K562 (cell line): ENCODE results near the gene LIX1L. TPM values are rescaled to one million over a fixed set of nuclear protein-coding genes. Genes with fewer than 3 reads are reported as not detected.
A peak's percentile ranks its signal among the peaks of the same experiment; 100 is the strongest.

Source experiments
- E2F1 ChIP-seq: sonication (generic); formaldehyde crosslinking; IDR thresholded peaks from 2 replicates; pipeline ENCODE4 v1.8.1; 2023; ENCODE audit warnings: mild to moderate bottlenecking, missing genetic modification reagents, moderate library complexity
- GATAD2B ChIP-seq: fragments of 450-650 bp; IDR thresholded peaks from 2 replicates; pipeline ENCODE4 v1.6.1; 2017; ENCODE audit warnings: mild to moderate bottlenecking, borderline replicate concordance
- HOXB6 ChIP-seq: fragments of 250-450 bp; sonication (Bioruptor Pico); IDR thresholded peaks from 2 replicates; pipeline ENCODE4 v1.5.1; 2022; ENCODE audit warnings: mild to moderate bottlenecking, borderline replicate concordance
- IFI16 ChIP-seq: fragments of 250-450 bp; sonication (Bioruptor Pico); IDR thresholded peaks from 2 replicates; pipeline ENCODE4 v2.1.2; 2022; ENCODE audit warnings: mild to moderate bottlenecking, inconsistent platforms
- JUN ChIP-seq, 2 experiments: sonication (generic) in 1 of 2; formaldehyde crosslinking in 1 of 2; IDR thresholded peaks; 2 replicates each; pipeline versions ENCODE4 v1.6.1 to v1.8.0; 2012 to 2022; ENCODE audit warnings: borderline replicate concordance in 2 of 2, mild to moderate bottlenecking in 2 of 2, improper control_type of control experiment in 1 of 2, low read depth in 1 of 2, low read length in 1 of 2, missing genetic modification reagents in 1 of 2
- NR2C2 ChIP-seq, 2 experiments: fragments of 200-800 bp in 1 of 2; sonication (Bioruptor generic) in 1 of 2; sonication (generic) in 1 of 2; formaldehyde crosslinking in 1 of 2; IDR thresholded peaks; 2 replicates each; pipeline versions ENCODE4 v1.6.1 to v1.8.0; 2016 to 2022; ENCODE audit warnings: mild to moderate bottlenecking in 1 of 2, missing compliant biosample characterization in 1 of 2, missing genetic modification characterization in 1 of 2, missing genetic modification reagents in 1 of 2
- OTX1 ChIP-seq: fragments of 450-650 bp; formaldehyde crosslinking; IDR thresholded peaks from 2 replicates; pipeline ENCODE4 v1.4.0; 2022; ENCODE audit warnings: mild to moderate bottlenecking
- POLR2AphosphoS2 ChIP-seq: IDR thresholded peaks from 2 replicates; pipeline ENCODE4 v1.6.1; 2012; ENCODE audit warnings: low read length, improper control_type of control experiment
- POLR2B ChIP-seq: fragments of 450-650 bp; IDR thresholded peaks from 2 replicates; pipeline ENCODE4 v1.6.1; 2018; ENCODE audit warnings: low read depth; ENCODE audit not compliant: partially characterized antibody
- RBFOX2 ChIP-seq: fragments of 200-400 bp; formaldehyde crosslinking; IDR thresholded peaks from 2 replicates; pipeline ENCODE4 v1.6.1; 2017; ENCODE audit warnings: low read depth, mild to moderate bottlenecking, low read length, moderate library complexity
- THAP12 ChIP-seq: fragments of 250-450 bp; sonication (Bioruptor Pico); IDR thresholded peaks from 2 replicates; pipeline ENCODE4 v1.9.0; 2021; ENCODE audit warnings: mild to moderate bottlenecking, inconsistent platforms
- TRIM25 ChIP-seq: fragments of 450-650 bp; IDR thresholded peaks from 2 replicates; pipeline ENCODE4 v1.7.0; 2016; ENCODE audit warnings: borderline replicate concordance
- ZBED1 ChIP-seq: IDR thresholded peaks from 2 replicates; pipeline ENCODE4 v1.6.1; 2014
- ZFP30 ChIP-seq: fragments of 250-450 bp; sonication (Bioruptor Pico); IDR thresholded peaks from 2 replicates; pipeline ENCODE4 v1.8.0; 2022; ENCODE audit warnings: moderate library complexity, mild to moderate bottlenecking, inconsistent platforms, borderline replicate concordance
- ZNF518B ChIP-seq: fragments of 250-450 bp; sonication (Bioruptor Pico); IDR thresholded peaks from 2 replicates; pipeline ENCODE4 v1.5.0; 2021; ENCODE audit warnings: mild to moderate bottlenecking, moderate library complexity
- ZSCAN32 ChIP-seq: fragments of 450-650 bp; formaldehyde crosslinking; IDR thresholded peaks from 2 replicates; pipeline ENCODE4 v1.4.0; 2020; ENCODE audit warnings: mild to moderate bottlenecking, moderate library complexity
- polyA plus RNA-seq, 8 experiments: library from polyadenylated mRNA; depleted of rRNA in 4 of 8; stranded (reverse) in 5 of 8; unstranded in 3 of 8; fragments of >200 nt; fragmentation: Nextera tagmentation in 2 of 8; fragmentation: Illumina TruSeq in 1 of 8; extraction: Ambion mirVana in 2 of 8; extraction: Trizol in 1 of 8; gene quantifications; 2 replicates each; pipeline versions ENCODE4 v1.2.1 to v1.2.3, GENCODE V29; 2011 to 2014; ENCODE audit warnings: inconsistent platforms in 1 of 8, missing spikeins in 1 of 8
- total RNA-seq, 7 experiments: library from RNA; depleted of rRNA in 6 of 7; stranded (reverse); fragments of >200 nt in 6 of 7; fragmentation: Illumina TruSeq in 2 of 7; extraction: Trizol in 2 of 7; gene quantifications; 2 replicates each; pipeline versions ENCODE4 v1.2.1 to v1.2.3, GENCODE V29; 2011 to 2021; ENCODE audit warnings: low replicate concordance in 1 of 7

LIX1L gene
- total and polyA plus RNA-seq, 9 of the 15 experiments (the other 6 are each of a cell fraction or from before 2014, with no cell fraction given): 4.6 to 26.5 (median 12.5) TPM

GRCh38 chr1:145990249-145990855 lies 32.5 kb upstream of the LIX1L start (continued):
- peak; percentile 20; the same call in 1 of the 2 replicates for TF ChIP-seq HOXB6
- TF ChIP-seq RBFOX2: peak; percentile 27
- no peak for TF ChIP-seq E2F1
- TF ChIP-seq JUN (IDR thresholded peaks at IDR 0.05; ENCODE audit: borderline replicate concordance, low read depth, low read length): 0 out of 2 replicates have a peak, but pooled peaks have one; percentile 7
- TF ChIP-seq JUN (CRISPR knock-in tag; IDR thresholded peaks at IDR 0.05; ENCODE audit: borderline replicate concordance): no peak
- TF ChIP-seq GATAD2B: no peak
- TF ChIP-seq THAP12 (CRISPR knock-in tag): 0 out of 2 replicates have a peak, but pooled peaks have one; percentile 20
- TF ChIP-seq ZNF518B (CRISPR knock-in tag): 0 out of 2 replicates have a peak, but pooled peaks have one; percentile 59
- 0 out of 2 replicates have a peak, but pooled peaks have one; percentile 5 for TF ChIP-seq ZBED1
- peak; percentile 7; the same call in 1 of the 2 replicates for TF ChIP-seq ZSCAN32 (CRISPR knock-in tag)
- TF ChIP-seq OTX1 (CRISPR knock-in tag): peak; percentile 60; the same call in 1 of the 2 replicates
- peak; percentile 11; the same call in 1 of the 2 replicates for TF ChIP-seq POLR2AphosphoS2
- TF ChIP-seq IFI16 (CRISPR knock-in tag): no peak
- TF ChIP-seq TRIM25: no peak
- TF ChIP-seq ZFP30 (CRISPR knock-in tag): no peak
- TF ChIP-seq POLR2B: peak; percentile 80
- no peak for TF ChIP-seq NR2C2 (CRISPR knock-in tag; IDR thresholded peaks at IDR 0.05)
- peak; percentile 57 for TF ChIP-seq NR2C2 (tag; IDR thresholded peaks at IDR 0.05)
